Fibroblast of villous mesenchyme (primary cell): ENCODE results near the gene SIRT5. TPM values are rescaled to one million over a fixed set of nuclear protein-coding genes. Genes with fewer than 3 reads are reported as not detected.

Experiments used
- DNase-seq: peaks from one replicate; pipeline ENCODE4 v3.0.0-alpha.2; 2010; ENCODE audit warnings: low read depth
- H3K4me3 ChIP-seq: 2 replicates; pipeline ENCODE4 v1.5.1; 2011; ENCODE audit warnings: low read depth, mild to moderate bottlenecking, low read length
- CTCF ChIP-seq: IDR thresholded peaks from 2 replicates; pipeline ENCODE4 v1.5.1; 2012; ENCODE audit warnings: low read depth, mild to moderate bottlenecking, low read length; ENCODE audit not compliant: insufficient read depth
- total RNA-seq: library from RNA; depleted of rRNA; stranded (reverse); fragments of >200 nt; gene quantifications from 2 replicates; pipeline ENCODE4 v1.2.3, GENCODE V29; 2012

Gene SIRT5
- total RNA-seq, 1 donor: 9.9 TPM

GRCh38 chr6:13577926-13578325, 3.5 kb downstream of the SIRT5 start:
- no peak overlapping the region for H3K4me3 ChIP-seq
- TF ChIP-seq CTCF: no peak
- DNase-seq: no peak

DNA sequence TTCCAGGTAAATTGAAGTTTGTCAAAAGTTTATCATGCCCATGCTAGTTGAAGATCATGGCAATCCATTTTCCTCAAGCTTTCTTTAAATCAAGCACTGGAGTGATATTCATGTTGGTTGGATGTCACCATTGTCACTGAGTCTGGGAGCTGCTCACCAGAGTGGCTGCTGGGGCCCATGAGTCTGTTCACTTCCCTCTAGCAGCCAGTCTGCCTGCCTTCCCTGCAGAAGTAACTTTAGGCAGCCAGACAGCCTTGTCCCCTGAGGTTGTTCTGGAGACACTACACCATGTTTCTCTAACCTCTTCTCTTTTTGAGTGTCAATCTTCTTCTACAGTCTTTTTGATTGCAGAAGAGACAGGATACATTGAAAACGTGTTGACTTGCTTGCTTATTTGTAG, 5.5 kb downstream of the SIRT5 start:
- no peak for DNase-seq
- no peak for TF ChIP-seq CTCF
- H3K4me3 ChIP-seq: no peak overlapping the region

- no peak for TF ChIP-seq CTCF
- no peak overlapping the region for H3K4me3 ChIP-seq
- no peak for DNase-seq
These were observed 7.4 kb downstream of the SIRT5 start for GRCh38 chr6:13581700-13582229.

- no peak for TF ChIP-seq CTCF
- no peak for DNase-seq
- H3K4me3 ChIP-seq: no peak overlapping the region
These were observed 12.5 kb downstream of the SIRT5 start for GRCh38 chr6:13586603-13587542.

- TF ChIP-seq CTCF: no peak
- no peak overlapping the region for H3K4me3 ChIP-seq
- no peak for DNase-seq
These were observed 15.4 kb downstream of the SIRT5 start for GRCh38 chr6:13589801-13590200.

GRCh38 chr6:13590574-13591153, 16.3 kb downstream of the SIRT5 start:
- no peak for TF ChIP-seq CTCF
- no peak for DNase-seq
- no peak overlapping the region for H3K4me3 ChIP-seq
